ENCODE measurements around the gene SRI.
"Not testable (repeated sequence)": the region's sequence is repeated elsewhere in the genome, so short reads cannot be mapped to it uniquely, and the experiment has no call there.

The SRI gene

DNA sequence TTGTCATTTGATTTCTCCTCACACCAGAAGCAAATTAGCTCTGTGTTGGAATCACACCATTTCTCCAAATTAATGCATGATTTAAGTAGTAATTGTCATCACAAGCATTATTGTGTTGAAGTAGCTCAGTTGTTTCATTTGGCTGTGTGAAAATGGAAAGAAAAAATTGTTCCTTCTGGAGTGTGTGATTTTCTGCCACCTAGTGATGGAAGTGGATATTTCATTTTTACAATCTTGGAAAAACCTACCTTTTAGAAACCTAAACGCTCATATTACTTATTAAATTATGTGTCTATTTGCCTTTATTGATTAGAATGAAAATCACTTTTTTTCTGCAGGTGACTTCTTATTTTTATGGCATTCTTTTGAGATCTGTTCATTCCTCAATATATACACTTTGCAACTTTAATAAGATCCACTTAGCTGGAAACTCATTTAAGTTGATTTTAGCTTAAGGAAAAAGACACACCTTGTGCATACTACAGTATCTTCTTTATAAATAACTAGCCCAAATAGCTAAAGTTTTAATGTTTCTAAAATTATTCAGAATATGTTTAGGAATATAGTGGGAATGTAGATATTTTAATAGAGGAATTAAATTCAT, 50.0 kb downstream of the SRI start:
- no peak overlapping the region for H3K4me3 ChIP-seq (replicated peaks; ENCODE audit: low read depth, low read length)
- TF ChIP-seq, protein P1, sequence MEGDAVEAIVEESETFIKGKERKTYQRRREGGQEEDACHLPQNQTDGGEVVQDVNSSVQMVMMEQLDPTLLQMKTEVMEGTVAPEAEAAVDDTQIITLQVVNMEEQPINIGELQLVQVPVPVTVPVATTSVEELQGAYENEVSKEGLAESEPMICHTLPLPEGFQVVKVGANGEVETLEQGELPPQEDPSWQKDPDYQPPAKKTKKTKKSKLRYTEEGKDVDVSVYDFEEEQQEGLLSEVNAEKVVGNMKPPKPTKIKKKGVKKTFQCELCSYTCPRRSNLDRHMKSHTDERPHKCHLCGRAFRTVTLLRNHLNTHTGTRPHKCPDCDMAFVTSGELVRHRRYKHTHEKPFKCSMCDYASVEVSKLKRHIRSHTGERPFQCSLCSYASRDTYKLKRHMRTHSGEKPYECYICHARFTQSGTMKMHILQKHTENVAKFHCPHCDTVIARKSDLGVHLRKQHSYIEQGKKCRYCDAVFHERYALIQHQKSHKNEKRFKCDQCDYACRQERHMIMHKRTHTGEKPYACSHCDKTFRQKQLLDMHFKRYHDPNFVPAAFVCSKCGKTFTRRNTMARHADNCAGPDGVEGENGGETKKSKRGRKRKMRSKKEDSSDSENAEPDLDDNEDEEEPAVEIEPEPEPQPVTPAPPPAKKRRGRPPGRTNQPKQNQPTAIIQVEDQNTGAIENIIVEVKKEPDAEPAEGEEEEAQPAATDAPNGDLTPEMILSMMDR (IDR thresholded peaks at IDR 0.05; ENCODE audit: insufficient read depth, low read length, poor library complexity, severe bottlenecking) = peak; percentile 45
- peaks cover 2% of the 10 kb centered on the region for H3K36me3 ChIP-seq (ENCODE audit: control insufficient read depth, insufficient read depth, low read length)
- DNase-seq (ENCODE audit: extremely low read depth, insufficient read length) = no peak
- no peaks in the 10 kb centered on the region for H3K27me3 ChIP-seq (replicated peaks; ENCODE audit: control insufficient read depth, insufficient read depth, low read length)

DNA sequence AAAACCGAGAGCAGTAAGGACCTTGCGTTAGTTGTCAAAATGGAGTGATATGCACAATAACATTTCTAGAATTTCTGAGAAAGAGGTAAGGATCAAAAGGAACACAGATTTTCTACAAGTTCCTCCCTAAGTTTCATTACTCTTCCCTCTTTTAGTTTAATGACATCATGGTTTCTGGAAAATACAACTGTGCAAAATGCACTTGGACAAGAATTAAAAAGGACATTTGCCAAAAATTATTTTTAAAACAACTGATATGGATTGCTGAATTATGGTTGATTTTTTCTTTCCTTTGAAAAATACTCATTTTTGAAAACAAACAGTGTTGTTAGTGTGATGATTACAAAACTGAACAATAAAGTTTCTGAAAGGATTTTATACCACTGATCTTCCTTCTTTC, 52.1 kb downstream of the SRI start:
- DNase-seq (ENCODE audit: extremely low read depth, insufficient read length) = no peak
- peaks cover 2% of the 10 kb centered on the region for H3K36me3 ChIP-seq (ENCODE audit: control insufficient read depth, insufficient read depth, low read length)
- no peak overlapping the region for H3K4me3 ChIP-seq (replicated peaks; ENCODE audit: low read depth, low read length)
- no peaks in the 10 kb centered on the region for H3K27me3 ChIP-seq (replicated peaks; ENCODE audit: control insufficient read depth, insufficient read depth, low read length)
- TF ChIP-seq, protein P1 (IDR thresholded peaks at IDR 0.05; ENCODE audit: insufficient read depth, low read length, poor library complexity, severe bottlenecking) = no peak

DNA sequence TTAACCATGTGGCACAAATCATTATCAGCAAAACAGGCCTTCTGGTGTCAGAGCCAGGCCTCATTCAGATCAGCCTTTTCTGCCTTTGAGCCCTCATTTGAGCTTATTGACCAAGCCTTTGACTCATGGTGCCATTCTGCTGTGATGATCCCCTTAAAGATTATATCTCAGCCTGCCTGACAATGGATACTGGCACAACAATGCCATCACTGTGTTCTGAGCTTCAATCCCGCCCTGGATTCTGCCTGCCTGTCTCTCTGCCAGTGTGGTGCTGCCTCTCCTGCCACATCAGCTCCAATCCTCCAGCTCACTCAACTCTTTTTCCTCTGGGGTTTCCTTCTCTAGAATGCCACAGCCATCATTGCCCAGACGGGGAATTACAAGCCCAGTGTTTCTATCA, 52.6 kb downstream of the SRI start:
- TF ChIP-seq, protein P1 (IDR thresholded peaks at IDR 0.05; ENCODE audit: insufficient read depth, low read length, poor library complexity, severe bottlenecking) = no peak
- Histone ChIP-seq H3K36me3 (ENCODE audit: control insufficient read depth, insufficient read depth, low read length) (peaks cover 2% of the 10 kb centered on the region), H3K4me3 (replicated peaks; ENCODE audit: low read depth, low read length) (no peak overlapping the region), H3K27me3 (replicated peaks; ENCODE audit: control insufficient read depth, insufficient read depth, low read length) (no peaks in the 10 kb centered on the region)
- DNase-seq (ENCODE audit: extremely low read depth, insufficient read length) = no peak

DNA sequence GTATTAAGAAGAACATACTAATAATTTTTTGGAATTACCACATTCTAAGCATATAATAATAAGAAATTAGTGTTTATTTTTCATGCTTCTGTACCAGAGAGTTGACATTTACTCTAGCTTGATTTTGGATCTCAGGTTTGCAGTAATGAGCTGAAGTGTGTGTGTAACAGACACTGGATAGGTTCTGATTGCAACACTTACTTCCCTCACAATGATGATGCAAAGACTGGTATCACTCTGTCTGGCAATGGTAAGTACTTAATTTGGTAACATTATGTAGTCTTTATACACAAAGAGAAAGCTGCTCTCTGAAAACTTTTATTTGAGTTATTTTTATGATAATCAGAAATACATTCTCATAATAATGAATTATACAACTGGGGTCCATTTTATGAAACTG, 54.1 kb downstream of the SRI start:
- no peaks in the 10 kb centered on the region for H3K27me3 ChIP-seq (replicated peaks; ENCODE audit: control insufficient read depth, insufficient read depth, low read length)
- no peak for DNase-seq (ENCODE audit: extremely low read depth, insufficient read length)
- peaks cover 2% of the 10 kb centered on the region for H3K36me3 ChIP-seq (ENCODE audit: control insufficient read depth, insufficient read depth, low read length)
- H3K4me3 ChIP-seq (replicated peaks; ENCODE audit: low read depth, low read length) = no peak overlapping the region
- TF ChIP-seq, protein P1 (IDR thresholded peaks at IDR 0.05; ENCODE audit: insufficient read depth, low read length, poor library complexity, severe bottlenecking) = no peak

DNA sequence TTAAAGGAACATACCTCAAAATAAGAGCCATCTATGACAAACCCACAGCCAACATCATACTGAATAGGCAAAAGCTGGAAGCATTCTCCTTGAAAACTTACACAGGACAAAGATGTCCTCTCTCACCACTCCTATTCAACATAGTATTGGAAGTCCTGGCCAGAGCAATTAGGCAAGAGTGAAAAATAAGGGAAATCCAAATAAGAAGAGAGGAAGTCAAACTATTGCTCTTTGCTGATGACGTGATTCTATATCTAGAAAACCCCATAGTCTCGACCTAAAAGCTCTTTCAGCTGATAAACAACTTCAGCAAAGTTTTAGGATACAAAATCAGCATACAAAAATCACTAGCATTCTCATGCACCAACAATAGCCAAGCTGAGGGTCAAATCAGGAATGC, 60.1 kb downstream of the SRI start:
- DNase-seq (ENCODE audit: extremely low read depth, insufficient read length); H3K27me3 ChIP-seq (replicated peaks; ENCODE audit: control insufficient read depth, insufficient read depth, low read length); H3K36me3 ChIP-seq (ENCODE audit: control insufficient read depth, insufficient read depth, low read length); H3K4me3 ChIP-seq (replicated peaks; ENCODE audit: low read depth, low read length): not testable (repeated sequence)

DNA sequence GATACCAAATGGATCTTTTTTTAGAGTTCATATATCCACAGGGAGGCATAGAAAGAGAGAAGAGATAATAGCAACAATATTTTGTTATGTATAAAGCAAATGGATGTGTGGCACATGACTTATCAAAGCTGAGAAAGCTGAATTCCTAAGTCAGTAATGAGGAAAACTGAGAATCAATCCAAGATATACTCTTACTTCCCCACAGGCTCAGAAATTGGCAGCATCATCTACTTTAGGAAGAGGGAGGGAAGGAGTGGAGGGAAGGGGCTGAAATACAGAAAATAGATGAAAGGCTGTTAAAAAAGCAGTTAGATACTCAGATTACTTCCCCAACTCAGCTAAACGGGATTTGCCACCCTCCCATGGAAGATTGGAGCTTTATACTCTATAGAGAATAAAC, 63.5 kb downstream of the SRI start:
- TF ChIP-seq, protein P1 (IDR thresholded peaks at IDR 0.05; ENCODE audit: insufficient read depth, low read length, poor library complexity, severe bottlenecking) = no peak
- no peaks in the 10 kb centered on the region for H3K27me3 ChIP-seq (replicated peaks; ENCODE audit: control insufficient read depth, insufficient read depth, low read length)
- no peak for DNase-seq (ENCODE audit: extremely low read depth, insufficient read length)
- H3K4me3 ChIP-seq (replicated peaks; ENCODE audit: low read depth, low read length) = no peak overlapping the region
- no peaks in the 10 kb centered on the region; the same call in none of the 2 replicates for H3K36me3 ChIP-seq (ENCODE audit: control insufficient read depth, insufficient read depth, low read length)

Data from GM06990 (cell line).